Transverse colon (tissue), 4 donors: Measurements from ENCODE around the gene B3GALT2. TPM values are rescaled to one million over a fixed set of nuclear protein-coding genes. Genes with fewer than 3 reads are reported as not detected.

Source experiments
- DNase-seq: peaks from one replicate; pipeline ENCODE4 v3.0.0-alpha.2; 2019
- H3K27ac ChIP-seq, 4 donors: fragments of 200-600 bp; sonication (generic); 2 replicates each; pipeline ENCODE4 v1.5.1; 2016 to 2018; ENCODE audit warnings: inconsistent platforms in 4 of 4
- H3K27me3 ChIP-seq: fragments of 200-600 bp; sonication (generic); 2 replicates; pipeline ENCODE4 v1.5.1; 2017; ENCODE audit warnings: inconsistent platforms
- H3K36me3 ChIP-seq, 4 donors: fragments of 200-600 bp; sonication (generic); 2 replicates each; pipeline ENCODE4 v1.5.1; 2017 to 2019; ENCODE audit warnings: inconsistent platforms in 4 of 4
- H3K4me1 ChIP-seq, 4 donors: fragments of 200-600 bp; sonication (generic); 2 replicates each; pipeline ENCODE4 v1.5.1; 2017 to 2020; ENCODE audit warnings: inconsistent platforms in 4 of 4
- H3K4me3 ChIP-seq, 4 donors: fragments of 200-600 bp; sonication (generic); 1 replicate in 1 of 4; 2 replicates in 3 of 4; pipeline versions ENCODE4 v1.5.1 to v1.6.1; 2017 to 2019; ENCODE audit warnings: inconsistent platforms in 4 of 4
- H3K9me3 ChIP-seq, 2 donors: fragments of 200-600 bp; sonication (generic); 2 replicates each; pipeline ENCODE4 v1.5.1; 2017 to 2019; ENCODE audit warnings: inconsistent platforms in 2 of 2
- EP300 ChIP-seq: sonication (generic); formaldehyde crosslinking; IDR thresholded peaks from one replicate; pipeline ENCODE4 v1.6.1; 2017; ENCODE audit warnings: antibody characterized with exemption, low read depth
- POLR2A ChIP-seq: fragments of 450-650 bp; IDR thresholded peaks from one replicate; pipeline ENCODE4 v1.6.1; 2016; ENCODE audit warnings: antibody characterized with exemption, mild to moderate bottlenecking, moderate library complexity
- POLR2AphosphoS5 ChIP-seq, 3 donors: sonication (generic); formaldehyde crosslinking; IDR thresholded peaks; one replicate each; pipeline ENCODE4 v1.6.1; 2016; ENCODE audit warnings: antibody characterized with exemption in 3 of 3
- WGBS, 2 donors: methylation state at CpG; one replicate each; pipeline ENCODE4 v1.1.5; 2018; ENCODE audit warnings: low coverage in 1 of 2; 5-methylcytosine and 5-hydroxymethylcytosine counted together
- in situ Hi-C, 4 donors: fragments of 200-750 bp; cut with MboI; loops; one replicate each; pipeline versions ENCODE4 v1.15.0 to v1.15.1; 2017; ENCODE audit warnings: low sequenced_read_pairs in 3 of 4, low pct_ligation_motif_present in 1 of 4, low pct_unique_long_range_greater_than_20kb in 1 of 4
- intact Hi-C: fragments of 100-400 bp; cut with DNase I; formaldehyde crosslinking; loops from one replicate; pipeline ENCODE4 v1.15.1; 2023; ENCODE audit warnings: low total_unique reads
- total RNA-seq, 4 donors: library from RNA; depleted of rRNA; stranded (reverse); fragments of >200 nt; gene quantifications; one replicate each; pipeline ENCODE4 v1.1.0, GENCODE V29; 2016
- TF ChIP-seq, protein P1 (sequence below), 5 experiments: fragments of 200-600 bp in 3 of 5; fragments of 450-650 bp in 2 of 5; sonication (generic) in 3 of 5; IDR thresholded peaks; 1 replicate in 2 of 5; 2 replicates in 3 of 5; pipeline ENCODE4 v1.5.1; 2016 to 2017; ENCODE audit warnings: antibody characterized with exemption in 5 of 5, inconsistent platforms in 3 of 5, mild to moderate bottlenecking in 2 of 5, moderate library complexity in 1 of 5

Gene B3GALT2
- total RNA-seq, 4 donors from 2014 or later = 0.20 to 0.82 (median 0.64) TPM; not detected in 1

DNA sequence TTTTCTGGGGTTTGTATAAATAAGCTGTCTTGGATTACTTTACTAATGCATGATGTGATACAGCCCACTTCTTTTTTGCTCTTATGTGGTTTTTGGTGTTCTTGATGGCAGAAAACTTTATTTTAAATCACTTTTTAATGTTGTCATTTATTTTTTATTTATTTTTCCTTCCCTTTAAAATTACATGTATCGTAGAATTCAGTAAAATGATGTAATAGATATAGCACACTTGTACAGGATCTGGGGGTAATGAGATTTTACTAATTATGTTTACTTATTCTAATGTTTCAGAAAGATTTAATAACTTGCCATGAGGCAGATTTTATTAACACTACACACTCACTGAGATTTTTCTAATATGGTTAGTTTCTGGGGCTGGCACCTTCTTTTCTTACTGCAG, 701 bp upstream of the B3GALT2 start:
- in situ Hi-C loops = loop anchor here in 2 of 4 donors (25.0 kb wide), 1 partner anchor 1100 kb away; no protein-coding TSS in a partner anchor
- H3K4me3 ChIP-seq = peak overlapping the region in 1 of 4 donors; percentile 43
- H3K9me3 ChIP-seq = no peaks in the 10 kb centered on the region
- WGBS, 2 donors = 63 to 76% methylated on average over 1 of the region's 1 CpG
- TF ChIP-seq POLR2A = no peak
- TF ChIP-seq EP300 = no peak
- TF ChIP-seq, protein P1, sequence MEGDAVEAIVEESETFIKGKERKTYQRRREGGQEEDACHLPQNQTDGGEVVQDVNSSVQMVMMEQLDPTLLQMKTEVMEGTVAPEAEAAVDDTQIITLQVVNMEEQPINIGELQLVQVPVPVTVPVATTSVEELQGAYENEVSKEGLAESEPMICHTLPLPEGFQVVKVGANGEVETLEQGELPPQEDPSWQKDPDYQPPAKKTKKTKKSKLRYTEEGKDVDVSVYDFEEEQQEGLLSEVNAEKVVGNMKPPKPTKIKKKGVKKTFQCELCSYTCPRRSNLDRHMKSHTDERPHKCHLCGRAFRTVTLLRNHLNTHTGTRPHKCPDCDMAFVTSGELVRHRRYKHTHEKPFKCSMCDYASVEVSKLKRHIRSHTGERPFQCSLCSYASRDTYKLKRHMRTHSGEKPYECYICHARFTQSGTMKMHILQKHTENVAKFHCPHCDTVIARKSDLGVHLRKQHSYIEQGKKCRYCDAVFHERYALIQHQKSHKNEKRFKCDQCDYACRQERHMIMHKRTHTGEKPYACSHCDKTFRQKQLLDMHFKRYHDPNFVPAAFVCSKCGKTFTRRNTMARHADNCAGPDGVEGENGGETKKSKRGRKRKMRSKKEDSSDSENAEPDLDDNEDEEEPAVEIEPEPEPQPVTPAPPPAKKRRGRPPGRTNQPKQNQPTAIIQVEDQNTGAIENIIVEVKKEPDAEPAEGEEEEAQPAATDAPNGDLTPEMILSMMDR (IDR thresholded peaks at IDR 0.05) = no peak
- no peak for TF ChIP-seq POLR2AphosphoS5 (IDR thresholded peaks at IDR 0.05)
- no peaks in the 10 kb centered on the region for H3K27me3 ChIP-seq
- H3K36me3 ChIP-seq = no peaks in the 10 kb centered on the region
- no peak for DNase-seq
- peak overlapping the region; percentile 67 to 77 (median 70) for H3K27ac ChIP-seq
- H3K4me1 ChIP-seq = peaks cover 15 to 74% (median 37%) of the 10 kb centered on the region in 4 donors
- intact Hi-C loops = no loop called here

- no peak for DNase-seq
- Histone ChIP-seq H3K4me1 (peaks cover 11 to 86% (median 34%) of the 10 kb centered on the region in 4 donors), H3K36me3 (no peaks in the 10 kb centered on the region), H3K9me3 (no peaks in the 10 kb centered on the region), H3K4me3 (peak overlapping the region in 1 of 4 donors; percentile 43), H3K27me3 (no peaks in the 10 kb centered on the region), H3K27ac (peak overlapping the region; percentile 67 to 77 (median 70))
- in situ Hi-C loops (loop anchor here in 2 of 4 donors (25.0 kb wide), 1 partner anchor 1102 kb away; no protein-coding TSS in a partner anchor), intact Hi-C loops (no loop called here)
- WGBS, 2 donors = 46 to 50% methylated on average over 2 of the region's 2 CpGs
- TF ChIP-seq POLR2AphosphoS5 (IDR thresholded peaks at IDR 0.05) = no peak
- TF ChIP-seq POLR2A = no peak
- no peak for TF ChIP-seq EP300
- TF ChIP-seq, protein P1 (IDR thresholded peaks at IDR 0.05) = no peak
Observed at GRCh38 chr1:193185211-193185610, 1.2 kb downstream of the B3GALT2 start.

DNA sequence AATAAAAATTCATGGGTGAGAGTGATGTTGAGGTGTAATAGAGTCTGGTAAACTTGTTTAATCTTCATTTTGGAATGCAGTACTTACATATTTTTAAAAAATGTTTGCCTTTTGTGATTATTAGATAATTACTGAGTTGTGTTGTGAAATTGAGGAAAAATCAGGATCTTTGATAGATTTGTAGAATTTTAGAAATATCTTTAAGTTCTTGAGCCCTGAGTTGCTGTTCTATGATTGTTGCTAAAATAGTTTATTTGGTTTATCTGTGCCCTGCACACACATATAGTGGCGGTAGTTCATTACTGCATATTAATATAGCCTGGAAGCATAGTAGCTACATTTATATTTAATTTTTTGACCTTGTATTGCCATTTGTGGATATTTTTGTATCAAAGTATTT, 1.6 kb downstream of the B3GALT2 start:
- WGBS, 2 donors = 56 to 71% methylated on average over 1 of the region's 1 CpG
- Histone ChIP-seq H3K4me1 (peaks cover 8 to 81% (median 32%) of the 10 kb centered on the region in 4 donors), H3K27ac (peak overlapping the region in 1 of 4 donors; percentile 70), H3K4me3 (peak overlapping the region in 1 of 4 donors; percentile 43), H3K27me3 (no peaks in the 10 kb centered on the region), H3K9me3 (no peaks in the 10 kb centered on the region), H3K36me3 (no peaks in the 10 kb centered on the region)
- TF ChIP-seq, protein P1 (IDR thresholded peaks at IDR 0.05) = no peak
- no peak for TF ChIP-seq POLR2AphosphoS5 (IDR thresholded peaks at IDR 0.05)
- no peak for TF ChIP-seq EP300
- TF ChIP-seq POLR2A = no peak
- DNase-seq = no peak
- in situ Hi-C loops = loop anchor here in 2 of 4 donors (25.0 kb wide), 1 partner anchor 1103 kb away; no protein-coding TSS in a partner anchor
- intact Hi-C loops = no loop called here

GRCh38 chr1:193183019-193183627, 3.3 kb downstream of the B3GALT2 start:
- H3K27ac ChIP-seq = peak overlapping the region in 1 of 4 donors; percentile 28
- intact Hi-C loops (no loop called here), in situ Hi-C loops (loop anchor here in 2 of 4 donors (25.0 kb wide), 1 partner anchor 1104 kb away; no protein-coding TSS in a partner anchor)
- no peak for TF ChIP-seq POLR2AphosphoS5 (IDR thresholded peaks at IDR 0.05)
- TF ChIP-seq, protein P1 (IDR thresholded peaks at IDR 0.05) = peak; percentile 70 to 86 (median 79)
- 1 to 3% methylated on average over 2 of the region's 2 CpGs for WGBS, 2 donors
- peaks cover 3 to 78% (median 30%) of the 10 kb centered on the region in 4 donors for H3K4me1 ChIP-seq
- no peak for DNase-seq
- no peaks in the 10 kb centered on the region for H3K9me3 ChIP-seq
- no peaks in the 10 kb centered on the region for H3K27me3 ChIP-seq
- no peaks in the 10 kb centered on the region for H3K36me3 ChIP-seq
- H3K4me3 ChIP-seq = peak overlapping the region in 1 of 4 donors; percentile 43
